ENCODE data around the gene LIPC. TPM values are rescaled to one million over a fixed set of nuclear protein-coding genes. Genes with fewer than 3 reads are reported as not detected.

Gene LIPC
- total RNA-seq, 1 donor from 2014 or later = 0.13 TPM

DNA sequence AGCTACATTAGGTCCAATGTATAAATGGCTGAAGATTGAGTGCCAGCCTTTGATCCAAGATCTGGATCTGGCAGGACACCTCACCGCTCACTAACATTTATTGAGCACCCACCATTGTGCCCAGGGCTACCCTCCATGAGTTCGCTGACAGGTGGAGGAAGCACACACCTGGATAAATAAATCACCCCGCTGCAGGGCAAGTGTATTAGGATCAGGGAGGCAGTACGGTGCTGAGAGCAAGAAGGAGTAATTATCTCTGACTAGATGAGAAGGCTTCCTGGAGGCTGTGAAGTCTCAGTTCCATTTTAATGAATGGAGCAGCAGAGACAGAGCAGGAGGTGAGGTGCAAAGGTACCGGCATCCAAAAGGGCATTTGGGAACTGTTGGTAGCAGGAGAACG, 104.1 kb downstream of the LIPC start:
- DNase-seq (ENCODE audit: low read depth in 2 of 2) = no peak

DNA sequence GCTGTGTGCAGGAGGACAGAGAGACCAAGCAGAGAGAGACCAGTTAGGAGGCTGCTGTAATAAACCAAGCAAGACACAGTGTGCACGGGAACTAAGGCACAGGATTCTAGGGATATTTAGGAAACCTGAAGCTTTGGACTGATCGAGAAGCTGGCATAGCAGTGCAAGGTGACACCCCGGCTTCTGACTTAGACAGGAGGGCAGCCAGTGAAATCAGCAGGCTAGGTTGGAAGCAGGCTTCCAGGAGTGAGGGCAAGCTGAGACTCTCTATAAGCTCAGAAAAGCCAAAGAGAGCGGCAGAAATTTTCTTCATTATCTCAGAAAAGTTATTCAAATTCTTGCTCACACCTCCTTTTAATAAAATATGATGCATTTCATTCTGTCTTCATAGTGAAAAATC, 104.6 kb downstream of the LIPC start:
- DNase-seq (ENCODE audit: low read depth in 2 of 2) = no peak

DNA sequence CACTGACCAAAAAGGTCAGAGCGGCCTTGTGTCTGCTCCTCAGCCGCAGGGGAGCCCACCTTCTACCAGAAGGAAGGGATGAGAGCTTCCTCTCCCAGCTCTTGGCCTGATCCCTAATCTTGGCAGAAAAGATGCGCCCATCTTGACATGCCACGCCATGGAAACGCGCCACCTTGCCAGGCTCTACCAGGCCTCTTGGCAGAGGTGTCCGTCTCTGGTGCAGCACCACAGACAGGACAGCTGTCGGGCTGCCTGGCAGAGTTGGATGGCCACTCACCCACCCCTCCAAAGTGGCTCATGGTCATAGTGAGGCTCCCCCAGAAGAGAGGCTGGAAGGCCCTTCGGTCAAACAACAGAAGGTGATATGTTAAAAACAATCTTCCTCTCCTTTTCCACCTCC, 105.2 kb downstream of the LIPC start:
- no peak for DNase-seq (ENCODE audit: low read depth in 2 of 2)

DNA sequence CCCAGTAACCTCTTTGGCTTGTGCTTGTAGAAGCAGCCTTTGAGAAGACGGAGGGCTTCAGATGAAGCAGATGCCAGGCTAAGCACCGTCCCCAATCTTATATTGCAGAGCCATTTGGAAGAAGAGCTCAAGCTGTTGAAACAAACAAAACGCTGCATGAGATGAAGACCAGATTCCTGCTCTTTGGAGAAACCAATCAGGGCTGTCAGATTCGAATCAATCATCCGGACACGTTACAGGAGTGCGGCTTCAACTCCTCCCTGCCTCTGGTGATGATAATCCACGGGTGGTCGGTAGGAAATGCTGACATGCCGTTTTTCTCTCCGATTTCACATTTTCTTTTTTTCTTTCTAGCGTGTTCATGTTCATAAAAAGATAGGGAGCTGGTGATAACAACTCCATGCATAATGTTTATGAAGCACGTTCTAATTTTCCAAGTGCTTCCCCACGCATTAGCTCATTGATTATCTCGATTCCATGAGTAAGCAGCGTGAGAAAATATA, 106.5 kb downstream of the LIPC start:
- DNase-seq (ENCODE audit: low read depth in 2 of 2) = no peak

DNA sequence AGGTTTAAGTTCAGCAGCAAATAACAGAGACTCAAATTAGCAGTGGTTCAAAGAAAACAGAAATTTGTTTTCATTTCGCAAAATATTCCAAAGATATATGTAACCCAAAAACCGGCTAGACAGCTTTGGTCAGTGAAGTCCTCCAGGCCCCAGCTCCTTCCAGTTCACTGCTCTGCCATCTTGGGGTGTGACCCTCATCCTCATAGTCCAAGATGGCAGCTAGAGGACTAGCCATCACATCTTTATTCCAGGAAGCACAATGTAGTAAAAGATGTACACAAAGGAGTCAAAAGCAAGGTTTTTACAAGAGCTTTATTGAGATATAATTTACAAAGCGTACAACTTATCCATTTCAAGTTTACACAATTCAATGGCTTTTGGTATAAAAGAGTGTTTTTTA, 107.1 kb downstream of the LIPC start:
- no peak for DNase-seq (ENCODE audit: low read depth in 2 of 2)

GRCh38 chr15:58539548-58539947, 107.8 kb downstream of the LIPC start:
- DNase-seq (ENCODE audit: low read depth in 2 of 2) = no peak

- DNase-seq (ENCODE audit: low read depth in 2 of 2) = no peak
Measured at GRCh38 chr15:58541410-58542087, 109.8 kb downstream of the LIPC start.

DNA sequence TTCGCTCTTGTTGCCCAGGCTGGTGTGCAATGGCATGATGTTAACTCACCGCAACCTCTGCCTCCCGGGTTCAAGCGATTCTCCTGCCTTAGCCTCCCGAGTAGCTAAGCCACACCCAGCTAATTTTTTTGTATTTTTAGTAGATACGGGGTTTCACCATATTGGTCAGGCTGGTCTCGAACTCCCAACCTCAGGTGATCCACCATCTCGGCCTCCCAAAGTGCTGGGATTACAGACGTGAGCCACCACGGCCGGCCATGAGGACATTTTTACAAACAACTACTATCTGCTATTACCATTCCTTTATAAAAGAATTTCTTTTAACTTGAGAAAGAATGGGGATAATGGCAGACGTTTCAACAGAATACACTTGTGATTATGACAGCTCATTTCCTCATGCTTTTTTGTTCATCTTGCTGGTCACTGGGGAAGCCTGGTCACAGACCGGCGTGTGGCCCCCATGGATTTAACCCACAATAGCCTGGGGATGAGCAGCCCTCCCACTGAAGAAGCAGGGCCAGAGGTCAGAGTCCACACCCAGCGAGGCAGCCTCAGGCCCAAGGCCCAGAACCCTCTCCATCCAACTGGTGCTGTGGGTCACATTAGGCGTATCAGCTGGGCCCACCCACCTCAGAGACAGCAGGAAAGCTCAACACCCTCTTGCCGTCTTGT, 112.0 kb downstream of the LIPC start:
- no peak for DNase-seq (ENCODE audit: low read depth in 2 of 2)

DNA sequence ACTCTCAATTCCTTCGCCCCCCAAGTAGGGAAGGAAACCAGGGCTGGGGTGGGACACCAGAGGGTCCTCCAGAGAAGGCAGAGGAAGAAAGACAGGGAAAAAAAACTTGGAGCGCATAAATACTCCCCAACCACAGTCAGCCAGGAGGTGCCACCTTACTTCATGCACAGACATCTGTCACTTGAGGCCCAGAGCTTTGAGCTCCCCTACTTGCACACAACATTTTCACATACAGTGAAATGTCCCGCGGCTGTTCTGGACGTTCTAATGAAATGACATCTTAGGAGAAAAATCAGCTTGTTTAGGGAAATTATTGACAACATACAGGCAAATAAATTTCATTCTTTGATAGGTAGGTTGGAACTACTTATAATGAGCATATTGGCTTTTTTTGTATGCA, 113.0 kb downstream of the LIPC start:
- no peak for DNase-seq (ENCODE audit: low read depth in 2 of 2)

DNA sequence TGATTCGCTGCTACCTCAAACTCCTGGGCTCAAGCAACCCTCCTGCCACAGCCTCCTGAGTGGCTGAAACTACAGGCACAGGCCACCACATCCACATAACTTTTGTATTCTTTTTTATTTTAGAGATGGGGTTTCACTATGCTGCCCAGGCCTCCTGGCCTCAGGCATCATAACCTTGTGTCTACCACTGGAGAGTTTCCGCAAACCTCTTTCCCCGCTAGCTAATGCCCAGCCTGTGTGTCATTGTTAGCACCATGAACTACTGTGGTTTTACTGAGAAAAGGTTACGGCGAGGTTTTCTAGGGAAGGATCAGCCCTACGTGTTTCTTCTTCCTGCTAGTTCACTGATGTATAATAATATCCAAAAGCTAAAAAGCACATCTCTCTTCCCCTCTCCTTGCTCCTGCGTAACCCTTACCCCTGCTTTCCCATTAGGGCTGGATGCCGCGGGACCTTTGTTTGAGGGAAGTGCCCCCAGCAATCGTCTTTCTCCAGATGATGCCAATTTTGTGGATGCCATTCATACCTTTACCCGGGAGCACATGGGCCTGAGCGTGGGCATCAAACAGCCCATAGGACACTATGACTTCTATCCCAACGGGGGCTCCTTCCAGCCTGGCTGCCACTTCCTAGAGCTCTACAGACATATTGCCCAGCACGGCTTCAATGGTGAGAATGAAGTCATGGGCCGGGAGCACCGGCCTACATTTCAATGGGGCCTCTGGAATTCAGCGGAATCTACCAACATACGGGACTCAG, 113.7 kb downstream of the LIPC start:
- no peak for DNase-seq (ENCODE audit: low read depth in 2 of 2)

- no peak for DNase-seq (ENCODE audit: low read depth in 2 of 2)
Measured at GRCh38 chr15:58546066-58546591, 114.3 kb downstream of the LIPC start.

DNA sequence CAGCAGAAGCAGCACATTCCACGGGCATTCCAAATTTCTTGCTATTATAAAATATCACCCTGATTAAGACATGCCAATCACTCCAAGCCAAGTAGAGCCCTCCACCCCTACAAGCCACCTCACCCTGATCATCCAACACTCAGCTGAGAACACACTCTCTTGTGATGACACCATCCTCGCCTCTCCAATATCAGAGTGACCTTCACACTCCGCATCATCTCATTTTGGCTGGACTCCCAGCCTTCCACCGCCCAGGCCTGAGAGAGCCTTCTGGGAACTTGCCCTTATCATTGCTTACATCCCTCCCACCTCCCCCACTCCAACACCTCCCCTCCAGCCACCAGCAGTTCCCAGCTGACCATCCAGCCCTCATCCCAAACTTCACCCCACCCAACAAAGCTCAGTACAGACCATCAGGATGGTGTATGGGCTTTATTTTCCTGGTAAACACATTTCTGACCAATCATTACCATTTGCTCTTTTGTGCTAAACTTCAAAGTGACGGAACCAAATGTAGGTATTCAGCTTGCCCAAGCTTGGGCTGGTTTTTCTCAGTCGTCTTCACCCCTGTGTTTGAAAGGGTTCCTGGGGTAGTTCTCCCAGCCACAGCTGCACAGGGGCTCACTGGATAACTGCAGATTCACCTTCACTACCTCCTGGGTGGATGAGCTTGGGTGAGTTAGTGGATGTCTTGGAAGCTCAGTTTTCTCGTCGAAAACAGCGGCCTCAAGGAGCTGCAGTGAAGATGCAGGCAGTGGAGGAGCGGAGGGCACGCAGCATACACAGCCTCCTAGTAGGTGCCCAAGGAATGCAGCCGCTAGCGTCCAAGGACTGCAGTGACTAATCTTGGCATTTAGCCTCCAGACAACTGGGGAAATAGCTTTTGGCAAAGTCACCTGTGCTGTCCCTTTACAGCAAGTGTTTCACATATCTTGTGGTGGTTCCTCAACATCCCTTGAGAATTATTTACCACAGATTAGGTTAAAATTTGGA, 115.1 kb downstream of the LIPC start:
- DNase-seq (ENCODE audit: low read depth in 2 of 2) = peak in 1 of 2 donors; percentile 75

GRCh38 chr15:58547628-58548307, 116.0 kb downstream of the LIPC start:
- DNase-seq (ENCODE audit: low read depth in 2 of 2) = no peak

DNA sequence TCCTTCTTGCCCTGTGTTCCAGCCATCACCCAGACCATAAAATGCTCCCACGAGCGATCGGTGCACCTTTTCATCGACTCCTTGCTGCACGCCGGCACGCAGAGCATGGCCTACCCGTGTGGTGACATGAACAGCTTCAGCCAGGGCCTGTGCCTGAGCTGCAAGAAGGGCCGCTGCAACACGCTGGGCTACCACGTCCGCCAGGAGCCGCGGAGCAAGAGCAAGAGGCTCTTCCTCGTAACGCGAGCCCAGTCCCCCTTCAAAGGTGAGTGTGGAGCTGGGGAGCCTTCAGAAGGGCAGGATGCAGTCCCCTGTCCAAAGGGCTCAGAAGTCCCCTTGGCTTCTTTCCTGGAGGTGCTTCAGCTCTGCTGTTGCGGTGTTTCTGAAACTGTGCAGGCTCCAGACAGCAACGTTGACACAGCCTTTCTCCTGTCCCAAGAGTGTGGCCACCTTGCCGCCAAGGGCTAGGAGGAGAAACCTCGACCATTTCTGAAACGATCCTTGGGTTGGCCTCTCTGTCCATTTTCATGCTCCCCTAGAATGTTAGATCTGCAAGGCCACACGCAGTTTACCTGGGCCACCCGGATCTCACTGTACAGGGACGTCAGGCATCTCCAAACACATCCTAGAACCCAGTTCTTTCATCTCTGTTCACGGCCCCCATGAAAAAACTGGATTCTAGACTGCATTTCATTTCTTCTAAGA, 116.7 kb downstream of the LIPC start:
- no peak for DNase-seq (ENCODE audit: low read depth in 2 of 2)

DNA sequence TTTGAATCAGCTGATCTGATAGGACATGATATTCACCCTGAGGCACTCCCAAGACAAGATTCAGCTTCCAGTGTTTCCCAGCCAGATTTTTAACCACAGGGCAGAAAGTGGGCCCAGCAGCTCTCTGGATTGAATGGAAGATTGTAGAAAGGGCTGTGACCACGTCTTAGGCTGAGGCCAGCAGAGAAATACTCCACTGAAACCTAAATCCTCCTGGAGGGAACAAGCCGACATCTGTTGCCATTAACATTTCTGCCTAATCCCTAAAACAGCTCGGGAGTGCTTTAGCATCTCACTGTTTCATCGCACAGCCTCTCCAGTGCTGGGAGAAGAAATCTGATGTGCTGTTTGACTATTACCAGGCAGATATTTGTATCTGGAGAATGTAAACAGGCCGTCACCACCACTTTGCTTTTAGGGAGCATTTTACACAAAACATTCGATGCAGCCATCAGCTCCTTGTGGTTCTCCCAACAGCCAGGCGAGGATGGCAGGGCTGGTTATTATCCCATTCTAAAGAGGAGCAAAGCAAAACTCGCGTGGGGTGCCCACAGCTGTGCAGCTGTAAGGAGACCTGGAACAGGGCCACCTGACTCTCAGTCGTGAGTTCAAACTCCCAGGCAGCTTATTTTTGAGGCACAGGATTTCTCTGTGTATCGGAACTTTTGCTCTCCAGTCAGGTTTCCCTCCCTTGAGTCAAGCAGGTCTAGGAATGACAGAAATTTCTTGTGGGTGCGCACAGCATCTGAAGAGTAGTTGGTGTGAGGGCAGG, 117.4 kb downstream of the LIPC start:
- no peak for DNase-seq (ENCODE audit: low read depth in 2 of 2)

GRCh38 chr15:58549785-58550074, 117.9 kb downstream of the LIPC start:
- no peak for DNase-seq (ENCODE audit: low read depth in 2 of 2)

DNA sequence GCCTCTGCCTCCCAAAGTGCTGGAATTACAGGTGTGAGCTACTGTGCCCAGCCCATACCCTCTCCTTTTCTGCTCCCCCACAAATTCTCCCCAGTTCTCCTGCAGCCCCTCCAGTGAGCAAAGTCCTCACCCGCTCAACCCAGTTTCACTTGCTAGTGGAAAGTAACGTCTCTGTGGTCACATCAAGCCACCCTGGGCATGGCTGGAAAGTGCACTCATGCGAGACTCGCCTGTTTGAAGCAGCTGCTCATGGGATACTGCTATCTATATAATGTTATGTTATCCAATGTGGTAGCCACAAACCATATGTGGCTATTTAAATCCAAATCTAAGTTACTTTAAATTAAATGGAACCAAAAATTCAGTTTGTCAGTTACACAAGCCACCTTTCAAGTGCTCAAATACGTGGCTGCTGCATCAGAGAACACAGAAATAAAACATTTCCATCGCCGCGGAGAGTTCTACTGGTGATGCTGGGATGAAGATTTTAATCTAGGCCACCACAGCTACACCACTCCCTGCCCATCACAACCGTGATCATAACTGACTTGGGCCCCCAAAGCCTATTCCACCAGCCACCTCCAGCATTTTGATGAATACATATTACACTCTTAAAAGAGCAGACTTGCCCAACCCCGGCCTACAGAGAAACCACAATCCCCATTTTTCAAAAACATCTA, 119.4 kb downstream of the LIPC start:
- no peak for DNase-seq (ENCODE audit: low read depth in 2 of 2)

DNA sequence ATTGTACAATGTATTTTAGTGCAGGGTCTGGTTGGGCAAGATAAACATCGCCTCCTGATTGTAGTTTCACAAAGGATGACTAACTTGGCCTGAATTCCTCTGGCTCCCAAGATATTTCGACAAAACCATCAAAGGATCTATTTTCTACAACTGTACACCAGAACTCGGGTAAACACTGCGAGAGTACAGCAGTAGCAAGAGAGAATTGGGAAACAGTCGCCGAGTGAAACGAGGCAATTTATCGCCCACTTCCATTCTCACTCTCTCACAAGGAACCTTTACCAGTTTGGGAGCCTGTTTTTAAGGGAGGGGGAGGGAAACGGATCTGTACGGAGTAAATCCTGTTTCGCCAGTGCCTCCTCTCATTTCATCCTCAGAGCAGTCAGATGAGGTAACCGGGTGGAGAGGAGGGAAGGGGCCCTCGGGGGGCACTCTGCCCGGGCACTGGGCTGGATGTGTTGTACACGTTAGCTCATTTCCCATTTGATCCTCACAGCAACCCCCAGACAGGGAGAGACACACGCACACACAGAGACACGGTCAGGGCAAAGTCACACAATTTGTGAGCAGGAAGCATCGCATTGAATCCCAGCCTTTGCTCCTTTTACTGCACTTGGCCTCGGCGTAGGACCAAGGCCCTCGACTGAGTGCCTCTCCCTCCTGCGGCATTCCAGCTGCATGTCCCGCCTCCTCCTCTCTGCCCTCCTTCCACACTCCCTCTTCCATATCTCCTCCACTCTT, 120.1 kb downstream of the LIPC start:
- DNase-seq (ENCODE audit: low read depth in 2 of 2) = peak in 1 of 2 donors; percentile 61

All from dermis microvascular lymphatic vessel endothelial cell (primary cell).